MM.1S (cell line): ENCODE data around the gene ULK4.

Experiments
- DNase-seq: peaks from one replicate; pipeline ENCODE4 v3.0.0-alpha.2; 2015
- H2AFZ ChIP-seq: fragments of 300-600 bp; sonication (generic); 2 replicates; pipeline ENCODE4 v1.6.0; 2016; ENCODE audit warnings: antibody characterized with exemption, low read length
- H3F3A ChIP-seq: fragments of 300-600 bp; sonication (generic); 2 replicates; pipeline ENCODE4 v1.6.1; 2016; ENCODE audit warnings: mild to moderate bottlenecking, antibody characterized with exemption, low read length, moderate library complexity, mixed read lengths; ENCODE audit not compliant: insufficient read depth
- H3K27ac ChIP-seq: fragments of 300-600 bp; sonication (generic); 2 replicates; pipeline ENCODE4 v1.5.1; 2016; ENCODE audit warnings: mild to moderate bottlenecking, low read length
- H3K27me3 ChIP-seq: fragments of 300-600 bp; sonication (generic); replicated peaks from 2 replicates; pipeline ENCODE4 v1.6.0; 2016; ENCODE audit warnings: low read length; ENCODE audit not compliant: insufficient read depth
- H3K36me3 ChIP-seq: fragments of 300-600 bp; sonication (generic); replicated peaks from 2 replicates; pipeline ENCODE4 v1.6.1; 2016; ENCODE audit warnings: mild to moderate bottlenecking, low read length, mixed read lengths; ENCODE audit not compliant: insufficient read depth
- H3K4me1 ChIP-seq: fragments of 300-600 bp; sonication (generic); 2 replicates; pipeline ENCODE4 v1.6.1; 2016; ENCODE audit warnings: low read length, mixed read lengths
- H3K4me2 ChIP-seq: fragments of 300-600 bp; sonication (generic); 2 replicates; pipeline ENCODE4 v1.6.0; 2016; ENCODE audit warnings: low read depth, low read length
- H3K4me3 ChIP-seq: fragments of 300-600 bp; sonication (generic); 2 replicates; pipeline ENCODE4 v1.5.1; 2016; ENCODE audit warnings: low read length, mixed read lengths
- H3K79me2 ChIP-seq: fragments of 300-600 bp; sonication (generic); 2 replicates; pipeline ENCODE4 v1.6.1; 2016; ENCODE audit warnings: mixed run types, low read length, mixed read lengths
- H3K9ac ChIP-seq: fragments of 300-600 bp; sonication (generic); 2 replicates; pipeline ENCODE4 v1.6.1; 2016; ENCODE audit warnings: low read length, mixed read lengths
- H3K9me2 ChIP-seq: fragments of 300-600 bp; sonication (generic); replicated peaks from 2 replicates; pipeline ENCODE4 v1.6.1; 2016; ENCODE audit warnings: mild to moderate bottlenecking, low read length, mixed read lengths; ENCODE audit not compliant: insufficient read depth
- H3K9me3 ChIP-seq: fragments of 300-600 bp; sonication (generic); replicated peaks from 2 replicates; pipeline ENCODE4 v1.6.1; 2016; ENCODE audit warnings: mild to moderate bottlenecking, low read length, mixed read lengths; ENCODE audit not compliant: insufficient read depth
- H4K20me1 ChIP-seq: fragments of 300-600 bp; sonication (generic); 2 replicates; pipeline ENCODE4 v1.6.1; 2016; ENCODE audit warnings: mild to moderate bottlenecking, low read length, moderate library complexity, mixed read lengths; ENCODE audit not compliant: insufficient read depth
- CTCF ChIP-seq: fragments of 300-600 bp; sonication (generic); IDR thresholded peaks from 2 replicates; pipeline ENCODE4 v1.5.1; 2016; ENCODE audit warnings: antibody characterized with exemption, low read length, mixed read lengths
- EZH2 ChIP-seq: fragments of 300-600 bp; sonication (generic); optimal IDR thresholded peaks from 2 replicates; pipeline ENCODE3; 2017; ENCODE audit warnings: low read depth, mild to moderate bottlenecking, antibody characterized with exemption, low read length, mixed read lengths
- EZH2phosphoT487 ChIP-seq: fragments of 300-600 bp; sonication (generic); IDR thresholded peaks from 2 replicates; pipeline ENCODE4 v1.6.1; 2018; ENCODE audit warnings: antibody characterized with exemption, low read length

ULK4 gene

GRCh38 chr3:41317718-41318117 is 644.2 kb downstream of the ULK4 start:
- Histone ChIP-seq H3F3A (no peaks in the 10 kb centered on the region), H3K9me3 (no peaks in the 10 kb centered on the region), H3K36me3 (no peaks in the 10 kb centered on the region), H3K79me2 (no peaks in the 10 kb centered on the region), H3K27me3 (no peaks in the 10 kb centered on the region), H4K20me1 (no peaks in the 10 kb centered on the region), H3K4me1 (no peaks in the 10 kb centered on the region), H2AFZ (no peak overlapping the region), H3K4me2 (no peak overlapping the region), H3K4me3 (no peak overlapping the region), H3K9me2 (no peaks in the 10 kb centered on the region), H3K27ac (no peak overlapping the region), H3K9ac (no peak overlapping the region)
- TF ChIP-seq EZH2 (no peak), EZH2phosphoT487 (no peak), CTCF (no peak)
- DNase-seq = no peak

- Histone ChIP-seq H3K36me3 (no peaks in the 10 kb centered on the region), H3K27ac (no peak overlapping the region), H3K9me2 (no peaks in the 10 kb centered on the region), H3K27me3 (no peaks in the 10 kb centered on the region), H2AFZ (no peak overlapping the region), H3K9ac (no peak overlapping the region), H3K4me1 (no peaks in the 10 kb centered on the region), H4K20me1 (no peaks in the 10 kb centered on the region), H3K79me2 (no peaks in the 10 kb centered on the region), H3F3A (no peaks in the 10 kb centered on the region), H3K4me3 (no peak overlapping the region), H3K9me3 (no peaks in the 10 kb centered on the region), H3K4me2 (no peak overlapping the region)
- TF ChIP-seq CTCF (no peak), EZH2 (no peak), EZH2phosphoT487 (no peak)
- DNase-seq = no peak
These were observed 644.6 kb downstream of the ULK4 start for GRCh38 chr3:41317298-41317697.

GRCh38 chr3:41315126-41315525 is 646.8 kb downstream of the ULK4 start:
- Histone ChIP-seq H2AFZ (no peak overlapping the region), H3K4me3 (no peak overlapping the region), H3K4me1 (no peaks in the 10 kb centered on the region), H3K27me3 (no peaks in the 10 kb centered on the region), H3F3A (no peaks in the 10 kb centered on the region), H3K79me2 (no peaks in the 10 kb centered on the region), H3K9me2 (no peaks in the 10 kb centered on the region), H3K9ac (no peak overlapping the region), H3K4me2 (no peak overlapping the region), H3K9me3 (no peaks in the 10 kb centered on the region), H3K27ac (no peak overlapping the region), H3K36me3 (no peaks in the 10 kb centered on the region), H4K20me1 (no peaks in the 10 kb centered on the region)
- no peak for DNase-seq
- TF ChIP-seq CTCF (no peak), EZH2phosphoT487 (no peak), EZH2 (no peak)
